ENCODE data around the gene PGPEP1. TPM values are rescaled to one million over a fixed set of nuclear protein-coding genes. Genes with fewer than 3 reads are reported as not detected.

The PGPEP1 gene
- total RNA-seq, 2 donors from 2014 or later: 7.7 to 9.0 TPM

- Mint-ChIP-seq H3K4me3 (no peak overlapping the region), H3K9me3 (no peaks in the 10 kb centered on the region), H3K27me3 (ENCODE audit: insufficient read depth) (no peaks in the 10 kb centered on the region), H3K4me1 (peaks cover 6% of the 10 kb centered on the region), H3K27ac (no peak overlapping the region), H3K36me3 (ENCODE audit: low read depth) (no peaks in the 10 kb centered on the region)
- 67 to 79% methylated on average over 5 to 11 of the region's 12 CpGs for WGBS, 2 experiments (ENCODE audit: insufficient coverage in 1 of 2, insufficient read length in 1 of 2)
- Histone ChIP-seq H3K27ac (ENCODE audit: low read depth, low read length) (no peak overlapping the region), H3K4me1 (ENCODE audit: control insufficient read depth, insufficient read depth, low read length) (no peaks in the 10 kb centered on the region), H3K36me3 (ENCODE audit: control insufficient read depth, insufficient read depth, low read length) (no peaks in the 10 kb centered on the region), H3K4me3 (ENCODE audit: low read length) (no peak overlapping the region), H3K27me3 (ENCODE audit: control insufficient read depth, insufficient read depth, low read length, poor library complexity, severe bottlenecking) (no peaks in the 10 kb centered on the region), H3K9me3 (ENCODE audit: control insufficient read depth, low read length) (no peaks in the 10 kb centered on the region), H3K9ac (ENCODE audit: extremely low read depth, low read length, poor library complexity, severe bottlenecking) (no peak overlapping the region)
- TF ChIP-seq, protein P1, sequence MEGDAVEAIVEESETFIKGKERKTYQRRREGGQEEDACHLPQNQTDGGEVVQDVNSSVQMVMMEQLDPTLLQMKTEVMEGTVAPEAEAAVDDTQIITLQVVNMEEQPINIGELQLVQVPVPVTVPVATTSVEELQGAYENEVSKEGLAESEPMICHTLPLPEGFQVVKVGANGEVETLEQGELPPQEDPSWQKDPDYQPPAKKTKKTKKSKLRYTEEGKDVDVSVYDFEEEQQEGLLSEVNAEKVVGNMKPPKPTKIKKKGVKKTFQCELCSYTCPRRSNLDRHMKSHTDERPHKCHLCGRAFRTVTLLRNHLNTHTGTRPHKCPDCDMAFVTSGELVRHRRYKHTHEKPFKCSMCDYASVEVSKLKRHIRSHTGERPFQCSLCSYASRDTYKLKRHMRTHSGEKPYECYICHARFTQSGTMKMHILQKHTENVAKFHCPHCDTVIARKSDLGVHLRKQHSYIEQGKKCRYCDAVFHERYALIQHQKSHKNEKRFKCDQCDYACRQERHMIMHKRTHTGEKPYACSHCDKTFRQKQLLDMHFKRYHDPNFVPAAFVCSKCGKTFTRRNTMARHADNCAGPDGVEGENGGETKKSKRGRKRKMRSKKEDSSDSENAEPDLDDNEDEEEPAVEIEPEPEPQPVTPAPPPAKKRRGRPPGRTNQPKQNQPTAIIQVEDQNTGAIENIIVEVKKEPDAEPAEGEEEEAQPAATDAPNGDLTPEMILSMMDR (conservative IDR thresholded peaks at IDR 0.05): peak; percentile 90
- peak; percentile 86 for DNase-seq
These were observed 9.2 kb downstream of the PGPEP1 start for GRCh38 chr19:18349524-18350128.

DNA sequence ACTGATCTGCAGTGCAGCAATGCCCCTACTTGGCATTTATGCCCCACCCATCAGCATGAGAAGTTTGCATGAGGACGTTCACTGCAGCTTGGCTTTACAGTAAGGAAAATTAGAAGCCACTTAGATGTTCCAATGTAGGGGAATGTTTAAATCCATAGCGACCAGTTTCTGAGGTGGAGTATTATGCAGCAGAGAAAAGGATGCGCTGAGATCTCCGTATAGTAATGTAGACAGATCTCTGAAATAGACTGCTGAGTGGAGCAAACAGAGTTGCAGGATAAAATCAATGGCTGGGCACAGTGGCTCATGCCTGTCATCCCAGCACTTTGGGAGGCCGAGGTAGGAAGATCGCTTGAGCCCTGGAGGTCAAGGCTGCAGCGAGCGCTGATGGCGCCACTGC is 10.1 kb downstream of the PGPEP1 start:
- Mint-ChIP-seq H3K4me3 (no peak overlapping the region), H3K36me3 (ENCODE audit: low read depth) (no peaks in the 10 kb centered on the region), H3K27me3 (ENCODE audit: insufficient read depth) (no peaks in the 10 kb centered on the region), H3K9me3 (no peaks in the 10 kb centered on the region), H3K4me1 (peaks cover 6% of the 10 kb centered on the region), H3K27ac (no peak overlapping the region)
- no peak overlapping the region for H3K4me3 ChIP-seq (ENCODE audit: low read length)
- H3K36me3 ChIP-seq (ENCODE audit: control insufficient read depth, insufficient read depth, low read length): no peaks in the 10 kb centered on the region
- WGBS, 2 experiments (ENCODE audit: insufficient coverage in 1 of 2, insufficient read length in 1 of 2): 84 to 85% methylated on average over 9 of the region's 9 CpGs
- no peaks in the 10 kb centered on the region for H3K27me3 ChIP-seq (ENCODE audit: control insufficient read depth, insufficient read depth, low read length, poor library complexity, severe bottlenecking)
- no peak overlapping the region for H3K9ac ChIP-seq (ENCODE audit: extremely low read depth, low read length, poor library complexity, severe bottlenecking)
- DNase-seq: no peak
- no peaks in the 10 kb centered on the region for H3K9me3 ChIP-seq (ENCODE audit: control insufficient read depth, low read length)
- TF ChIP-seq, protein P1 (conservative IDR thresholded peaks at IDR 0.05): no peak
- H3K4me1 ChIP-seq (ENCODE audit: control insufficient read depth, insufficient read depth, low read length): no peaks in the 10 kb centered on the region
- no peak overlapping the region for H3K27ac ChIP-seq (ENCODE audit: low read depth, low read length)

DNA sequence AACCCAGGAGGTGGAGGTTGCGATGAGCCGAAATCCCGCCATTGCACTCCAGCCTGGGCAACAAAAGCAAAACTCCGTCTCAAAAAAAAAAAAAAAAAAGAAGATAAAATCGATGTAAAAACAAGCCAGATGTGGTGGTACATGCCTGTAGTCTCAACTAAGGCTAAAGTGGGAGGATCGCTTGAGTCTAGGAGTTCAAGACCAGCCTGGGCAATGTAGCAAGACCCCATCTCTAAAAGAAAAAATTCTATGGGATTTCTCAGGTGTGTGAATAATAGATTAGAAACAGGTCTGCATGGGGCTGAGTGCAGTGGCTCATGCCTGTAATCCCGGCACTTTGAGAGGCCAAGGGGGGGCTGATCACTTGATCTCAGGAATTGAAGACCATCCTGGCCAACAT is 11.1 kb downstream of the PGPEP1 start:
- H3K27ac ChIP-seq (ENCODE audit: low read depth, low read length): no peak overlapping the region
- DNase-seq: no peak
- H3K4me3 ChIP-seq (ENCODE audit: low read length): no peak overlapping the region
- 93 to 94% methylated on average over 5 to 7 of the region's 7 CpGs for WGBS, 2 experiments (ENCODE audit: insufficient coverage in 1 of 2, insufficient read length in 1 of 2)
- H3K9ac ChIP-seq (ENCODE audit: extremely low read depth, low read length, poor library complexity, severe bottlenecking): no peak overlapping the region
- H3K9me3 ChIP-seq (ENCODE audit: control insufficient read depth, low read length): no peaks in the 10 kb centered on the region
- Mint-ChIP-seq H3K27ac (no peak overlapping the region), H3K36me3 (ENCODE audit: low read depth) (no peaks in the 10 kb centered on the region), H3K4me3 (no peak overlapping the region), H3K4me1 (no peaks in the 10 kb centered on the region), H3K27me3 (ENCODE audit: insufficient read depth) (no peaks in the 10 kb centered on the region), H3K9me3 (no peaks in the 10 kb centered on the region)
- TF ChIP-seq, protein P1 (conservative IDR thresholded peaks at IDR 0.05): no peak
- no peaks in the 10 kb centered on the region for H3K27me3 ChIP-seq (ENCODE audit: control insufficient read depth, insufficient read depth, low read length, poor library complexity, severe bottlenecking)
- H3K4me1 ChIP-seq (ENCODE audit: control insufficient read depth, insufficient read depth, low read length): no peaks in the 10 kb centered on the region
- peaks cover 3% of the 10 kb centered on the region for H3K36me3 ChIP-seq (ENCODE audit: control insufficient read depth, insufficient read depth, low read length)

Measured in endodermal cell (in vitro differentiated cells).